Right kidney (tissue), 1 donor: Measurements from ENCODE around the gene ADSS1.

ENCODE experiments used
- DNase-seq: peaks from one replicate; pipeline ENCODE4 v3.0.0-alpha.2; 2016

The ADSS1 gene

DNA sequence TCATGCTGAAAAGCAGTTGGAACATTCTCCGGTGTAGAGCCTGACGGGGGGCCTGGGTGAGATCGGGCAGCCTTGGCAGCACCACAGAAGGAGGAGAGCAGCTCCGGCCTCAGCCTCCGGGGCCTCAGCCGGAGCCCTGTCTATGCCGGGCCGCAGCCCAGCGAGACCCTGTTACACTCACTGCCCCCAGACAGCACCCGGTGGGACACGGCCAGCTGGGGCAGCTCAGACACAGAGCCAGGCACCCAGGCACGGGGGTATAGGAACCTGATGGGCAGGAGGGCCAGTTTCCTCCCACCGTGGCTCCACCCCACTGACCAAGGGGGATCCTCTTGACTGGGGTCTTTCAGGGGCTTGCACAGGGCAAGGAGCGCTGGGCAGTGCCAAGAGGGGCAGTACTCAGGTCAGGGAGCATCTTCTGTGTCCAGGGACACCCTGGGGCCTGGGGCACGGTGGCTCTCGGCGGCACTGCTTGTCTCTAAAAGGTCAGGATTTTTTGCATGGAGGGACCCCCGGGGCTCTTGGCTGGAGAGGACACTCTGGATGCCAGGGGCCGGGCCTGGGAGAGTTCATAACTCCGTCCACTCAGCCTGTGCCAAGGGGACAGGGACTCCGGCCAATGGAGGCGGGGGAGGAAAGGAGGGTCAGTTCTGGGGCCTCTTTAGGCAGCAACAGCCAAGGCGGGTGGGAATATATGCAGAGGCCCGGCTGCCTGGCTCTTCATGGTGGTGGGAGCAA lies 25.2 kb upstream of the ADSS1 start:
- no peak for DNase-seq

GRCh38 chr14:104699426-104699748 lies 24.6 kb upstream of the ADSS1 start:
- no peak for DNase-seq

DNA sequence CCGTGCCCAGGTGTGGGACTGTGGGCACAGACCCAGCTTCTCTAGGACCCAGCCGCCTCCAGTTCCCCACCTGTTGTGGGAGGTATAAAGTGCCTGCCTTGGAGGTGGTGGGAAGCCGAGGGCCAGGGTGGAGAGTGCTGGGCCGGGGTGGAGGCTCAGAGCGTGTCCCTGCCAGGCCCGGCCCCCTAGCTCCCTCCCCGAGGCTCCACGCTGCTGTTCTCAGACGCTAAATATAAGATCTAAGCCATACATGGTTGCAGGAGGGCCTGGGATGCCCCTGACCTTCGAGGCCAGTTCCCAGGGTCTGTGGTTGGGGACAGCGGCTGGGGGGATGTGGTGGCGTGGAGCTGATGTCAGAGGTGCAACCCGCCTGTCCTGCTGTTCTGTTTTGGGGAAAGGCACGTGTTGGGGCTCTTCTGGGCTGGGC lies 23.8 kb upstream of the ADSS1 start:
- no peak for DNase-seq

DNA sequence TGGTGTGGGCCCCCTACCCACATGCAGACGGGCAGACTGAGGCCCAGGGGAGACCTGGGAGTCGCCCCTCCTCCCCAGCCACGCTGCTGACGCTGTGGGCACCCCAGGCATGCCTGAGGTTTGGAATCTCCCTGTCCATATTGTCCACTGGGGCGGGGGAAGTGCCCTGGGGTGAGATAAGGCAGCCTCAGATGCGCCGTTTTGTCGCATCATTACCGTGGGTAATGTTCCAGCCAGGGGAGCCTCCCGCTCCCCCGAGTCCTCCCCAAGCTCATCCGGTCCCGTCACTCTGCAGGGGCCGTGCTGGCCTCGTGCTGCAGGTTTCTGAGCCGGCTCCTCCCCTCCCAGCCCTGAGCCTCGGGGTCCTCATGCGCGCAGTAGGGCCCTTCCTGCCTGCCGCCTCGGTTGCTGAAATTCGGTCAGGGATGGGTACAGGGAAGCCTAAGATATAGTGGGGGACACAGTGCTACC lies 23.2 kb upstream of the ADSS1 start:
- no peak for DNase-seq

DNA sequence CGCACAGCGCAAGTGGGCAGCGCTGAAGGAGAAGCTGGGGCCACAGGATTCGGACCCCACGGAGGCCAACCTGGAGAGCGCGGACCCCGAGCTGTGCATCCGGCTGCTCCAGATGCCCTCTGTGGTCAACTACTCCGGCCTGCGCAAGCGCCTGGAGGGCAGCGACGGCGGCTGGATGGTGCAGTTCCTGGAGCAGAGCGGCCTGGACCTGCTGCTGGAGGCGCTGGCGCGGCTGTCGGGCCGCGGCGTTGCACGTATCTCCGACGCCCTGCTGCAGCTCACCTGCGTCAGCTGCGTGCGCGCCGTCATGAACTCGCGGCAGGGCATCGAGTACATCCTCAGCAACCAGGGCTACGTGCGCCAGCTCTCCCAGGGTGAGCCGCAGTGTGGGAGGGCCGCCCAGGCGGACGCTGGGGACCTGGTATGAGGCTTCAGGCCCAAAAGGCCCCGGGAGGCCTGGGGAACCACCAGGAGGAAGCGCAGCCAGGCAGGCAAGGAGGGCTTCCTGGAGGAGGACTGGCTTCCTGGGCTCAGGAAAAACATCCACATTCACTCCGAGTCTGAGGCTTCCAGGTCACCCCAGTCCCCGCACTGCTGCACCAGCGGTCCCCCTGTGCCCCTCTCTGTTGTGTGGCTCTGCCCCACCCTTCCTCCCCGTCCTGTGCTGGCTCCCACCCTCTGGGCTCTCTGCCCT lies 22.5 kb upstream of the ADSS1 start:
- DNase-seq, result no peak

DNA sequence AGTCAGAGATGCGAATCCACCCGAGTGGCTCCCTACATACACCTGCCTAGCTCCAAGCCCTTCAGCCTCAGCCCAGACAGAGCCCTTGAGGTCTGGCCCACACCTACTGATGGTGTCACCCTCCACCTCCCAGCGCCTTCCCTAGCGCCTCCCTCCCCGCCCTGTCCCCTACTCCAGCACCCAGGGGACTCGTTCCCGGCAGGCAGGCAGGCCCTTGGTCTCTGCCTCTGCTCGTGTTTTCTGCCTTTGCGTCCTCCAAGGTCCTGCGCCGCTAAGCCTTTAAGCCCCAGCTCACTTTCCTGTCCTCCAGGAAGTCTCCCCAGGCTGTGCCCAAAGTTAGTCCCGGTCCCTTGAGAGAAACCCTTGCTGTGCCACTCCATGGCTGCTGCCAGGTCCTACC lies 21.9 kb upstream of the ADSS1 start:
- no peak for DNase-seq

GRCh38 chr14:104702673-104703072 lies 21.4 kb upstream of the ADSS1 start:
- DNase-seq, result no peak

GRCh38 chr14:104703269-104703668 lies 20.8 kb upstream of the ADSS1 start:
- no peak for DNase-seq

DNA sequence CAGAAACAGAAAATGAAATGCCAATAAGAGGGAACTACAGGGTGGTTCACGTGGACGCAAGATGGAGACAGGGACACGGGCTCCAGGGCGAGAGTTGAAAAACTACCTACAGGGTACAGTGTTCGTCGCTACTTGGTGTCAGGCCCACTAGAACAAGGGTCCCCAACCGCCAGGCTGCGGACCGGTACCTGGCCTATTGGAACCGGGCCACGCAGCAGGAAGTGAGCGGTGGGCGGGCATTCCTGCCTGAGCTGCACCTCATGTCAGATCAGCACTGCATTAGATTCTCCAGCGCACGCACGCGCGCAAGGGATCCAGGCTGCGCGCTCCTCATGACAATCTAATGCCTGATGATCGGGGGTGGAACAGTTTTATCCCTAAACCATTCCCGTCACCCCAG lies 19.8 kb upstream of the ADSS1 start:
- no peak for DNase-seq

- no peak for DNase-seq
These were observed 18.5 kb upstream of the ADSS1 start for GRCh38 chr14:104705340-104706047.

GRCh38 chr14:104706733-104707607 lies 17.1 kb upstream of the ADSS1 start:
- DNase-seq, result no peak

- no peak for DNase-seq
These were observed 16.1 kb upstream of the ADSS1 start for GRCh38 chr14:104707608-104708595.

- peak; percentile 56 for DNase-seq
These were observed 15.3 kb upstream of the ADSS1 start for GRCh38 chr14:104708606-104709268.

DNA sequence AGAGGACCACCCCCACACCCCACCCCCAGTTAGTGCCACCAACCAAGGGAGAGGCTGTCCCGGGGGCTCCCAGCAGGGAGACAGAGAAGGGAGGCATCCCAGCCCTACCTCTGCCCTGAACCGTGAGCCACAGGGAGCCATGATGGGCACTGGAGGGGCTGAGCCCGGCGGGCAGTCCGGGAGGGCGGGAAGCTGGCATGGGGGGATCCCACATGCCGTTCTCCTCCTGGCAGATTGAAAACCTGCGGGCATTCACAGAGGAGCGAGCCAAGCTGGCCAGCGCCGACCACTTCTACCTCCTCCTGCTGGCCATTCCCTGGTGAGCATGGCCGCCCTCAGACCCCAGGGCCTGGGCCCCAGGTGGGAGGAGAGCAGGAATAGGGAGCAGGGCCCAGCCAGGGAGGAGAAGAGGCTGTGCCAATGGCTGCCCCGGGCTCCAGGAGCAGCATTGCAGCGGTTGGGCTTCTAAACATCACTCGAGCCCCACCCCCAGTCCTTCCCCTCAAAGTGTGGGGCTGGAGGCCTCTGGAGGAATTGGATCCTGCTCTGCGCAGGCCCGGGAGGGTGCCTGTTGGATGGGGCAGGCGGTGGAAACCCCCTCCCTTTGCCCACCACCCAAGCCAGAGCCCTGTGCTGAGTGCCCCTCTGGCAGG lies 14.5 kb upstream of the ADSS1 start:
- DNase-seq, result no peak

GRCh38 chr14:104710071-104710735 lies 13.8 kb upstream of the ADSS1 start:
- DNase-seq, result no peak

DNA sequence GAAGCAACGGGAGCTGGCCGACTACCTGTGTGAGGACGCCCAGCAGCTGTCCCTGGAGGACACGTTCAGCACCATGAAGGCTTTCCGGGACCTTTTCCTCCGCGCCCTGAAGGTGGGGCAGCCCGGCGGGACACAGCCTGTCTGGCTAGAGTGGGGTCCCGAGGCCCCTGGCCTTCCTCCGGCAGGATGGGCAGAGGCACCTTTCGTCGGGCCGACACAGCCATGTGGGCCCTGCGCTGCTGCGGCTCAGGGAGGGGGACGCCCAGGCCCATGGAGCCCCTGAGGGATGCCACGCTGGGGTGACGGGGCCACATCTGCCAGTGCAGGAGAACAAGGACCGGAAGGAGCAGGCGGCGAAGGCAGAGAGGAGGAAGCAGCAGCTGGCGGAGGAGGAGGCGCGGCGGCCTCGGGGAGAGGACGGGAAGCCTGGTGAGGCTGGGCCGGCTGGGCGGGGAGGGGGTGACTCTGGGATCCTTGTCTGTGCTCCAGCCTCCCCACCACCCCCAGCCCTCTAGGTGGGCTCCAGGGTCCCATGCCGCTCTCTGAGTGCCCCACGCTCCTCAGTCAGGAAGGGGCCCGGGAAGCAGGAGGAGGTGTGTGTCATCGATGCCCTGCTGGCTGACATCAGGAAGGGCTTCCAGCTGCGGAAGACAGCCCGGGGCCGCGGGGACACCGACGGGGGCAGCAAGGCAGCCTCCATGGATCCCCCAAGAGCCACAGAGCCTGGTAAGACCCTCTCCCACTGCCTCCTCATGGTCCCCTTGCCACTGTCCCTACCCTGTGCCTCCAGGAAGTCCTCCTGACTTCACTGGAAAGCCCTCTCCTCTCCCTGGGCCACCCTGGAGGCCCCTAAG lies 10.9 kb upstream of the ADSS1 start:
- no peak for DNase-seq

DNA sequence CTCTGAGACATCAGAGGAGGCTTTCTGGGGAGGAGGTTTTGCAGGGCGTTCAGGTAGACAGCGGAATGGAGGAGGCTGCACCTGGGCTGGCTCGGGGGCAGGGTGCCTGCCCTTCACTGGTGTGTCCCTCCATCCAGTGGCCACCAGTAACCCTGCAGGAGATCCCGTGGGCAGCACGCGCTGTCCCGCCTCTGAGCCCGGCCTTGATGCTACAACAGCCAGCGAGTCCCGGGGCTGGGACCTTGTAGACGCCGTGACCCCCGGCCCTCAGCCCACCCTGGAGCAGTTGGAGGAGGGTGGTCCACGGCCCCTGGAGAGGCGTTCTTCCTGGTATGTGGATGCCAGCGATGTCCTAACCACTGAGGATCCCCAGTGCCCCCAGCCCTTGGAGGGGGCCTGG lies 10.0 kb upstream of the ADSS1 start:
- DNase-seq, result no peak

DNA sequence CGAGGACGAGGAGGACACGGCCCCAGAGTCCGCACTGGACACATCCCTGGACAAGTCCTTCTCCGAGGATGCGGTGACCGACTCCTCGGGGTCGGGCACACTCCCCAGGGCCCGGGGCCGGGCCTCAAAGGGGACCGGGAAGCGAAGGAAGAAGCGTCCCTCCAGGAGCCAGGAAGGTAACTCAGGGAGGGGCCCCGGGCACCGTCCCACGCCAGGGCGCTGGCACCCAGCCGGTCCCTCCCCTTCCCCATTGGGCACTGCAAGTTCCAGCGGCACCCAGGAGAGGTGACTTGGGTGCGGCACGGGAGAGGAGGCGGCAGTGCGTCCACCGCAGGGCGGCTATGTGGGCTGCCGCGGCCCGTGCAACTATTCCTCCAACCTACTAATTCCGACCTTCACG lies 9.3 kb upstream of the ADSS1 start:
- no peak for DNase-seq

- no peak for DNase-seq
These were observed 8.6 kb upstream of the ADSS1 start for GRCh38 chr14:104715416-104715815.
